Hematopoietic multipotent progenitor cell (in vitro differentiated cells): ENCODE measurements around the gene RAPGEF5. TPM values are rescaled to one million over a fixed set of nuclear protein-coding genes. Genes with fewer than 3 reads are reported as not detected.

Experiments used
- DNase-seq, 3 donors: peaks; one replicate each; pipeline ENCODE4 v3.0.0-alpha.2; 2011 to 2015; ENCODE audit warnings: low read depth in 2 of 3, low spot score in 2 of 3
- total RNA-seq: library from RNA; depleted of rRNA; stranded (reverse); fragments of >200 nt; gene quantifications from one replicate; pipeline ENCODE4 v1.2.3, GENCODE V29; 2012

Gene RAPGEF5
- total RNA-seq, 1 donor = 0.27 TPM

- DNase-seq = no peak
Measured at GRCh38 chr7:22269963-22270362, 87.0 kb downstream of the RAPGEF5 start.

- DNase-seq = no peak
Measured at GRCh38 chr7:22268884-22269421, 88.0 kb downstream of the RAPGEF5 start.

- no peak for DNase-seq
Measured at GRCh38 chr7:22267930-22268615, 88.9 kb downstream of the RAPGEF5 start.

GRCh38 chr7:22262538-22262937, 94.4 kb downstream of the RAPGEF5 start:
- no peak for DNase-seq

GRCh38 chr7:22256541-22257096, 100.3 kb downstream of the RAPGEF5 start:
- peak in 1 of 3 donors; percentile 15 for DNase-seq

GRCh38 chr7:22255834-22256233, 101.1 kb downstream of the RAPGEF5 start:
- no peak for DNase-seq

- no peak for DNase-seq
Measured at GRCh38 chr7:22255342-22255741, 101.6 kb downstream of the RAPGEF5 start.

GRCh38 chr7:22252936-22253536, 103.9 kb downstream of the RAPGEF5 start:
- DNase-seq = no peak

- no peak for DNase-seq
Measured at GRCh38 chr7:22252016-22252415, 104.9 kb downstream of the RAPGEF5 start.

GRCh38 chr7:22251281-22251680, 105.7 kb downstream of the RAPGEF5 start:
- no peak for DNase-seq

GRCh38 chr7:22250390-22250789, 106.6 kb downstream of the RAPGEF5 start:
- no peak for DNase-seq

GRCh38 chr7:22248111-22248809, 108.7 kb downstream of the RAPGEF5 start:
- DNase-seq = no peak

- DNase-seq = no peak
Measured at GRCh38 chr7:22241805-22242390, 115.1 kb downstream of the RAPGEF5 start.

- no peak for DNase-seq
Measured at GRCh38 chr7:22240904-22241571, 115.9 kb downstream of the RAPGEF5 start.

GRCh38 chr7:22238354-22239311, 118.3 kb downstream of the RAPGEF5 start:
- no peak for DNase-seq

GRCh38 chr7:22235134-22235533, 121.8 kb downstream of the RAPGEF5 start:
- no peak for DNase-seq

GRCh38 chr7:22234227-22234626, 122.7 kb downstream of the RAPGEF5 start:
- no peak for DNase-seq

- DNase-seq = no peak
Measured at GRCh38 chr7:22231806-22232205, 125.1 kb downstream of the RAPGEF5 start.

GRCh38 chr7:22231141-22231540, 125.8 kb downstream of the RAPGEF5 start:
- no peak for DNase-seq
